EL (cell line): ENCODE measurements around the gene SAXO1.

ENCODE experiments used
- DNase-seq: peaks from one replicate; pipeline ENCODE4 v3.0.0-alpha.2; 2016

SAXO1 gene

DNA sequence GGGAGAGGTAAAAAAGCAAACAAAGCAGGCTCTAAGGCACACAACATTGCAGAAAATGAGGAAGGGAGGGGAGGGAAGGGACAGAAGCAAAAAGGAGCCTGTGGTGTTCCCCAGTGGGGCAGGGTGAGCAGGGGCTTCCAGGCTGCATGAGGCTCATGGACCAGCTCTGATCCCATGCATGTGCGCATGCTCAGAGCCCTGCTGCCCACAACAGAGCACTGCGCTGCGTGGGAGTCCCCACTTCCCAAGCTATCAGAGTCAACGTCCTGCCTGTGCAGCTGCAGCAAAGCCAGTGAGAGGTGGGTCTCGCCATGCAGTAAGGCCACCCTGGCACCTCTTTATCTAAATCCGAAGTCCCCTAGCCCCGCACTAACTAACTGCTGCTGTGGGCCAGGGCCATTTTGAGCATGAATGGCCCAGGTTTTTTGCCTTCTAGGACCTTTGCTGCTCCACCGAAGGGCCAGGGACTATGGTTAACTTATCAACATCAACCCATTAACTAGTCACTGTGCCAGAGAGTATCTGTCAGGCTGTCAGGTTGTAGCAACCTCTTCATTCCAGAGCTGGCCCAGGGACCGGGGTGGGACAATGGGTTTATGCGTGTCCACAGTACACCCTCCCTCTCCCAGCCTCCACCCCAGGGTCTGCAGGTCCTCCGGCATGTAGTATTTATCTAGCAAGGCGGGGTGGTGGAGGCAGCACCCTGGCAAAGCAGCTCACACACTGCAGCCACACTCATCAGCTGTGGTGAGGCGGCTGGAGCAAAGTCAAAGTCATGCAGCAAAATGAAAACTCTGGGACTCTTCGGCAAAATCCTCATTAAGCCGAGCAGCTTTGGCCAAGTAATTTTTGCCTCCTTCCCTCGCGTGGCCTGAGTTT lies 123.6 kb downstream of the SAXO1 start:
- DNase-seq, result no peak

DNA sequence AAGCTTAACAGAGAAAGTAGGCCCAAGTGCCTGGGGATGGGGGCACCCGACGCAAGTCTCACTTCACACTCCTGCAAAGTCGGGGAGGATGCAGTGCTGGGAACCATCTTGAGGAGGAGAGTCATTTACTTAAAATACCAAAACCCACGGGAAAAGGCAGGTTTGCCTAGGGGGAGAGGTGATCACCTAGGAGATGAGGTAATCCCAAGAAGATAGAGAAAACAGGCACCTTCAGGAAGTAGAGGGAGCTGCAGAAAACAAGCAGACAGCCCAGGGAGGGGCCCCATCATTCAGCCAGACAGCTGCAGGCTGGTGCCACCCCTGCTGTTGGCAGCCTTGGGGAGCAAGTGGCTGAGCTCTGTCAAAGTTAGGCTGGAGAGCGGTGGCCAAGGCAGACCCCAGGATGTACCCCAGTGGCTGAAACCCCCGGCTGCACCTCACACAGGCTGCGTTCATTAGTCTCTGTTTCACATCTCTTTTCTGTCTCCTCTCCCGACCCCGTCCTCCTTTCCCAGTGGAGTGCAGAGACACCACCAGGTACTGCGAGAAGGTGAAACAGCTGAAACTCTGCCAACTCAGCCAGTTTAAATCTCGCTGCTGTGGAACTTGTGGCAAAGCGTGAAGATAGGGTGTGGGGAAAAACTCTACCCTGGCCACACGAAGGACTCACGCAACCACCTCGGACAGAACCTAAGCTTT lies 124.9 kb downstream of the SAXO1 start:
- no peak for DNase-seq

DNA sequence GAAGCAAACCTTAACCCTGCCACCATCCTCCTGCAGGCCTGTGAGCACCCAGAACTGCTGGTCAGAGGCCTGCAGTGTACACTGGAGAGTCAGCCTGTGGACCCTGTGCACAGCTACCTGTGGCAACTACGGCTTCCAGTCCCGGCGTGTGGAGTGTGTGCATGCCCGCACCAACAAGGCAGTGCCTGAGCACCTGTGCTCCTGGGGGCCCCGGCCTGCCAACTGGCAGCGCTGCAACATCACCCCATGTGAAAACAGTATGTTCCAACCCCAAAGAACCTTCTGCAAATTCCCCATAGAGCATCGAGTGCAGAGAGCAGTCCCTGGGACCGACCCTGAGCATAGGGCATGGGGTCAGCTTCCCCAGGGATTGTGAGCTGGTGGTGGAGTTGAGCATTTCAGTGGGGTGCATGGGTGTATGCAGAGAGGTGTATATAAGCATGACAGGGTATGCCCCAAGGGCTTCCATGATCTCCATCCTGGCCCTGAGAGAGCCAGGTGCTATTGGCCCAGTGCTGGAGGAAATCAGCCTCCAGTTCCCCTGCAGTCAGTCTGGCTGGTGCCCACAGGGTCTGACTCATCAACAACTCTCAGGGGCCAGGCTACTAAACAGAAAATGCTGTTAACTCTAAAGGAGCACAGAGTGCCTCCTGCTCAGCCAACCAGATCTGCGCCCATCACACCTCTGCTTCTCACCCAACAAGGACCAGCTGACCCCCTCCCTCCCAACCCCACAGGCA lies 126.2 kb downstream of the SAXO1 start:
- peak; percentile 82 for DNase-seq

DNA sequence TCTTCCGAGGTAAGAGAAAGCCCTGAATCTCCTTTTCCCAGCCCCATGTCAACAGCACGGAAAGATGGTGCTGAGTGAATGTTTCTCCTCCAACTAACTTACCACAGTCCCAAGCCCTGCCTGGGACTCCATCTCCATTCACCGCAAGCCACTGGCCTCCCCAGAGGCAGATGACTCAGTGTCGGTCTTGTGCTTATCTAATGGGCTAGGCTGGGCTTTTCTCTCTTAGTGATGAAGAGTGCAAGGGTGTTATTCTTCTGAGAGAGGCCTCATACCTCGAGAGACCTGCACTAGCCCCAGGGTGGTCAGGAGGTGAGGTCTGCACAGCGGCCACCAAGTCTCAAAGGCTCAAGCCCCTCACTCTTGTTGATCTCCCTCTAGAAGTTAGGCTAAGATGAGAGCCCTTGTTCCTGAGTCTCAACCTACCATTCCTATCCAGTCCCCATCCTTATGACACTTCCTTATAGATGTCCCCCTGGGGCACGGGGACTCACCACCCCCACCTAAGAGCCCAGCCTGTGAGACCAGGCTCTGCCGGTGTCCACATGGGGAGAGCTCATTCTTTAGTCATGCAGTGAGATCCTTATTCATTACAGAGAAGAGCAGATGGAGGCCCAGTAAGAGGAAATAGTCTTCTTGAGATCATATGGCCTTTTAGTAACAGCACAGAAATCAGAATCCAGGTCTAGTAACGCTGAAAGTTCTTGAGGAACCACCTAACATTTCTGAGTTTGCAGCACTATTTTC lies 127.0 kb downstream of the SAXO1 start:
- peak; percentile 82 for DNase-seq

DNA sequence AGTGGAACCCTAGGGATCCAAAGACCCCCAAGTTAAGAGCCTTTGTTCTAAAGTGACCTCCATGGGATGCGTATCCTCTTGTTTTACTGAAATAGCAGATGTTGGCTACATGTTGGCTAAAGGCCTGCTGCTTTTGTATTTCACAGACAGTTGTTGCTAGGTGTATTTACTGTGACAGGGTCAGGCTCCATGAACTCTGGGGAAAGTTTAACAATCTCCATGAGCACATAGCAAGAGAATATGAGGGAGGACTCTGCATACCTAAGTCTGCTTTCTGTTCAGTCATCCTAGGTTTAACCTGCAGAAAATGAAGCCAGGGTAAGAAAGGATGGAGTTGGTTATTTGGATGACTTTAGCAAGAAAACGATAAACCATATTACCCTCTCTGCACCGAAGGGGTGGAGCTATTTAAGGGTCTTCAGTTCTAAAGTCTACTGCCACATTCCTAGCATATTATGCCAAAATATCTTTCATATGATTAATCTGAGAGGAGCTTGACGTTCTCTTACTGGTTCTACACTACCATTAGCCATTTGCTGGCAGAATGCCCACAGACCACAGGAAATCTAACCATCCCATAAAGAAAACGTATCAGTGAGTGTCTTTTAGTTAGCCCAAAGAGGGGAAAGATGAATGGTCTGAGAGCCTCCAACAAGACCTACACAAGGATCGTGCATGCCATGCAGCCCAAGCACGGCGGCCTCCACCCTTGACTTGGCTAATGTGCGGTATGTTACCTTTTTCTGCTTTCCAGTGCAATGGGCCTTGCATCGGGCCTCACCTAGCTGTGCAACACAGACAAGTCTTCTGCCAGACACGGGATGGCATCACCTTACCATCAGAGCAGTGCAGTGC lies 127.8 kb downstream of the SAXO1 start:
- DNase-seq, result peak; percentile 97

DNA sequence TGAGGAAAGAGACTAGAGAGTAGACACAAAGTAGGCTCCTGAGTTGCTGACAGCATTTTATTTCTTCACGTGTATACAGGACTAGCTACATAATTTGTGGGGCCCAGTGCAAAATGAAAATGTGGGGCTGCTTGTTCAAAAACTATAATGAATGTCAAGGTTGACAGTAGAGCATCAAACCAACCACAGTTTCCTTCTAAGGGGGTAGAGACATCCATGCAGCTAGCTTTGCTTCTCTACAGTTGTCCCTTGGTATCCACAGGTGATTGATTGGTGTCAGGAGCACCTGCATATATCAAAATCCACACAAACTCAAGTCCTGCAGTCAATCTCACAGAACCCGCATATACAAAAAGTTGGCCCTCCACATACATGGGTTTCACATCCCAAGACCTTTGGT lies 129.6 kb downstream of the SAXO1 start:
- DNase-seq, result no peak

DNA sequence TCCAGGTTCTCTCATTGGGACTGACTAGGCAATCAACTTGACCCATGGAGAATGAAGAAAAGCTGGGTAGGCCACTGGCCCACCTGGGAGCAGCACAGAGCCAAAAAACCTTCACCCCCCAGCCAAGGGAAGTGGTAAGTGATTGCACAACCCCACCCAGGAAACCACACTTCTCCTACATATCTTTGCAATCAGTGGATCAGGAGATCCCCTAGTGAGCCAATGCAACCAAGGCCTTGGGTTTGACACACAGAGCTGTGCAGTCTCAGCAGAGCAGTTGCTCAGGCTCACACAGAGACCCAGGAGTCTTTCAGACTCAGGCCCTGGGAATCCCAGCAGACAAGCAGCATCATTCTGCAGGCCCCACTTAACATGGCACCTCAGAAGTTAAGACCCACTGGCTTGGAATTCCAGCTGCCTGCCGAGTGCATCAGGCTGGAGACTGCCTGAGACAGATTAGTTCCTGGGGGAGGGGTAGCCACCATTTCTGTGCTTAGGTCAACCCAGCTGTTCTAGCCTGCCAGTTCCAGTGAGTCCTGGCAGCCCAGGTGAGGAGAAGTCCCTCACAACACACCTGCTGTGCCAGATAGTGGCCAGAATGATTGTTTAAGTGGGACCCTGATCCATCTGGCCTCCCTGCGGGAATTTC lies 136.4 kb downstream of the SAXO1 start:
- DNase-seq, result peak; percentile 44

DNA sequence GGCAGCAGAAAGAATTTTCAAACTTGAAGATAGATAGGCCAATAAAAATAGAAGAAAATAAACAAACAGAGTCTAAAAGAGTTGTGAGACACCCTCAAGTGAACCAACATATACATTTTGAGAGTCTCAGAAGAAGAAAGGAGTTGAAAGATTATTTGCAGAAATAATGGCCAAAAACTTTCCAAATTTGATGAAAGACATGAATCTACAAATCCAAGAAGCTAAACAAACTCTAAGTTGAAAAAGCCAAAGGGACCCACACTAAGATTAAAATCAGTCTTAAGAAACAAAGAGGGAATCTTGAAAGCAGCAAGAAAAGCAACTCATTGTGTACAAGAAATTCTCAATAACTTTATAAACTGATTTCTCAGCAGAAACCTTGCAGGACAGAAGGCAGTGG lies 137.0 kb downstream of the SAXO1 start:
- no peak for DNase-seq

DNA sequence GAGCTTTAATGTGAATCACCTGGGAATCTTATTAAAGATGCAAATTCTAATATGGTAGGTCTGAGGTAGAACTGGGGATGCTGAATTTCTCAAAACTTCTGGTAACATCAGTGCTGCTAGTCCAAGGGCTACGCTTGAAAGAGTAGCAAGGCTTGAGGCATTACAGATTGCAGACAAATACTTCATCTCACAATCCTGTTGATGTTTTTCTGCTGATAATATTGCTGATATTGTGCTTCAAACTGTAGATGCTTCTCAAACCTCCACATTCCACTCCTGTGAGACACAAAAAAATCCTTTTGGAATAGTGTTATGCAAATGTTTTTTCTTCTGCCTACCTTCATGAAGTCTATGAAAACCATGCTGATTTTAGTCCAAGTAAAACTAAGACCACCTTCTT lies 139.5 kb downstream of the SAXO1 start:
- no peak for DNase-seq

DNA sequence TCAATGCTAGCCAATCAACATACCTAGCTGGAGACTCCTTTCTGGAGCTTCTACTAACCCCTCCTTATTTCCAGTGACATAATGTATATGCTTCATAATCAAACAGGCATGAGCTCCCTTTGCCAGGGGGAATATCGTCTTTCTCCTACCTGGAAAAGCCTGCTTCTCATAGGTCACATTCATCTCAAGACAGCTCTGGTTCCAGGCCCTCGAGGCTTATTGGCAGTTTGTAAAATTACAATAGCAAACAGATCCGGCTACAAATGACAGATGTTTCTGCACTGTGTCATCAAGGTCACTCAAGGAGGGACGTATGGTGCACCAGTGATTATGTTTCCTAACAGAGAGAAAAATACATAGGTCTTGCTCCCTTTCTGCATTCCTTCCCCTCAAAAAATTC lies 140.0 kb downstream of the SAXO1 start:
- DNase-seq, result no peak

DNA sequence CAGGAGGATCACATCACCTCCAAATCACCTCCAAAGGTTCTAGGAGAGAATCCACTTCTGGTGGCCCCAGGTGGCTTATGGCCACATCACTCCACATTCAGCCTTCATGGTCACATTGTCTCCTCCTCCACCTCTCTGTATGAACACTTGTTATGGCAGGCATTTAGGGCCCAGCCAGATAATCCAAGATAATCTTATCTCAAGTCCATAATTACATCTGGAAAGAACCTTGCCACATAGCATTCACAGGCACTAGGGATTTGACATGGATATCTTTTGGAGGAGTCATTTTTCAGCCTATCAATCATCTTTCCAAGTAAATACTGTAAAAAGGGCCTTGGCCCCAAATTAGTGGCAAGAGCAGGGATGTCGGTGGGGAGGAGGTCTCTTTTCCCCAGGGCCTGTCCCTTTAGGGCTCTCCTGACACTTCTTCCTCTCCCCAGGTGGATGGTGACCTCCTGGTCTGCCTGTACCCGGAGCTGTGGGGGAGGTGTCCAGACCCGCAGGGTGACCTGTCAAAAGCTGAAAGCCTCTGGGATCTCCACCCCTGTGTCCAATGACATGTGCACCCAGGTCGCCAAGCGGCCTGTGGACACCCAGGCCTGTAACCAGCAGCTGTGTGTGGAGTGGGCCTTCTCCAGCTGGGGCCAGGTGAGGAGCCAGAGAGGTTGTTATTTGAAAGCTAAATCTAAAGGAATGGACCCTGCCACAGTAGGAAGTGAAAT lies 140.9 kb downstream of the SAXO1 start:
- no peak for DNase-seq

DNA sequence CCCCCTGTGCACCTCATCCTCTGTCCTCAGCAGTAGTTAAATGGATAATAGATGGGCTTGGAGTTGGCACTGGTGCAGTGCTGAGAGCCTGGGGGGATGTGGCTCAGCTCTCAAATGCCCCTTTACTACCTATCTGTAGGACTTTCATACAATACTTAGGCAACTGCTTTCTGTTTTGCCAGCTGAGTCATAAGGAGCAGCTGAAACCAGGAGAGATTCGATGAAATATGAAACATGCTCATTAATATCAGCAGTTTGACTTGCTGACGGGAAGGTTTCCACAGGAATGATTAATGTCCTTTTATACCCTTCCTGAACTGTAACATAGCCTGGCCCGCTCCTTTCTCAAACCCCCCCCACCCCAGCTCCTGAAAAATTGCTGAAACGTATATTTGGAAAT lies 142.6 kb downstream of the SAXO1 start:
- peak; percentile 48 for DNase-seq

DNA sequence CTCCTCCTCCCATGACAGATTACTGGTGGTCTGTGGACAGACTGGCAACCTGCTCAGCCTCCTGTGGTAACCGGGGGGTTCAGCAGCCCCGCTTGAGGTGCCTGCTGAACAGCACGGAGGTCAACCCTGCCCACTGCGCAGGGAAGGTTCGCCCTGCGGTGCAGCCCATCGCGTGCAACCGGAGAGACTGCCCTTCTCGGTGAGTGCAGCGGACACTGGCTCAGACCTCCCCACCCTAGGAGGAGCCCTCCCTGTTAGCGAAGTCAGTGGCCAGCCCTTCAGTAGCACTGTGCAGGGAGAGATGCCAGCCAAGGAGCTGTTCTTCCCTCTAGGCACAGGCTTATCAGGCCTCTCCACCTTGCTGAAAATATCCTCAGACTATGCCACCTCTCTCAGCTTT lies 143.5 kb downstream of the SAXO1 start:
- no peak for DNase-seq

DNA sequence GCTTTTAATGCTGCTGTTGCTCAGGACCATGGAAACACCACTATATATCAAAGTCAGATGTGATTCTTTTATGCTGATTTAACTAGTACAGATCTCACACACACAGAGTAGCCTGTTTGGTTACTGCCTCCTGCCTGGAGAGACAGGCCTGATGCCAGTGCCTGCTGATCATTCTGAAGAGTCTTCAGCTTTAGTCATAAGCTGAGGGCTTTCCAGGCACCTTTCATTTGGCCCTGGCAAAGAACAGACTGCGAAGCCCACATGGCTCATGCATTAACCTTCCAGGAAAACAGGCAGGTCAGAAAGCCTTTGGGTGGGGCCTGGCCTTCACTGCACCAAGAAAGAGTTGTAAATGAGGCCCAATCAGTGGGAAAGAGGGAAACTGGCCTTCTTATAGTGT lies 144.7 kb downstream of the SAXO1 start:
- DNase-seq, result no peak

DNA sequence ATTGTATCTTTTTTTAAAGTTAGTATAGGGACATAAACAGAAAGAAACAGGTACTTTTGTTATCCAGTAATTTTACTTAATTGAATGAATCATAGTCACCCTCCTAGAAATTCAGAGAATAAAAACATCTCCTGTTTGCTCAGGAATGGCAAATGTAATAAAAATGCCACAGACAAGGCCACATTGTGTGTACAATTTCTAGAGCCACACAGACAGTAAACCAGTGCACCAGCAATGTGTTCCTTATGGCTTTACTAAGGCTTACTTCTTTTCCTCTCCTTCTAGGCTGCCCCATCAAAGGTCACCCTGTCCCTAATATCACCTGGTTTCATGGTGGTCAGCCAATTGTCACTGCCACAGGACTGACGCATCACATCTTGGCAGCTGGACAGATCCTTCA lies 145.5 kb downstream of the SAXO1 start:
- no peak for DNase-seq

DNA sequence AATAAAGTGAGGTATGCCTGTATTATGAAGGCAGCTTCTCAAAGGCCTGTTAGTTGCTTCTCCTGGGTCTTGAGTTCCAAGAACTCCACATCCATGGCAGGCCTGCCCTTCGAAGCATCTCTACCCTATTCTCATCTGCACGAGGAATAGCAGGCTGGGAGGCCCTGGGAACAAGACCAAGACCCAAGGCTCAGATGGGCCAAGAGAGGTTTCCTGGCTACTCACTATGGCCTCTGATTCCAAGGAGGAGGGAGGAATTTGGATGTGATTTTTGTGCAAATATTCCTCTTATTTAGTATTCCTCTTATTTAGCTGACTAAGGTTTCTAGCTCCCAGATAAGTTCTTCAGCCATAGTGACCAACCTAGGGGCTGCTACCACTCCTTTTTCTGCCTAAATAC lies 151.3 kb downstream of the SAXO1 start:
- no peak for DNase-seq

DNA sequence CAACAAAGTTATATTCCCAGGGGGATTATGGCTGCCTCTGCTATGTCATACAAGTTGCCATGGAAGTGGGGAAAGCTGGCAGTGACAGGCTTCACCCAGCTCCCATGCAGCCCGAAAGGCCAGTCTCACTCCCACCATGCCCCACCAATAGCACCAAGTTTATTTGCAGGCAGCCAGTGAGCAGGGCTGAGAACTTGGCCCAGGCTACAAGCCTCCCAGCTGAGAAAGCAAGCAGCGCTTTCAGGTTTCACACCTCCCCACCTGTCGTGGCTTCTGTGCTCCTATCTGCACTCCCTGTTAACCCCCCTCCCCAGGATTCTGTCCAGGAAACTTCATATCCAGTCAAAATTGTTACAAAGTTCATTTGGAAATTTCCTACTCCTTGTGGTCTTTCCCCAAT lies 155.0 kb downstream of the SAXO1 start:
- DNase-seq, result no peak
